HG02938 (cell line): ENCODE measurements around the gene RFFL.
"Not testable (repeated sequence)": the region's sequence is repeated elsewhere in the genome, so short reads cannot be mapped to it uniquely, and the experiment has no call there.

ENCODE experiments used
- ATAC-seq: cut with Tn5 transposase; IDR thresholded peaks from one replicate; pipeline ENCODE4 v1.9.1; 2021; ENCODE audit warnings: mild to moderate bottlenecking, moderate library complexity; ENCODE audit not compliant: unreplicated experiment

The RFFL gene

GRCh38 chr17:35063514-35064223 is at the start of gene RFFL:
TSS of gene RFFL (minus strand) at chr17:35063707. CDS start at chr17:35026553, 37,154 bp downstream.
- peak; percentile 78 for ATAC-seq

GRCh38 chr17:35110791-35111190 is 47.3 kb upstream of the RFFL start:
- not testable (repeated sequence) for ATAC-seq

GRCh38 chr17:35104844-35105450 is 41.4 kb upstream of the RFFL start:
- ATAC-seq, result no peak

- no peak for ATAC-seq
These were observed 39.8 kb upstream of the RFFL start for GRCh38 chr17:35103271-35103670.

GRCh38 chr17:35101725-35102124 is 38.2 kb upstream of the RFFL start:
- ATAC-seq, result no peak

- ATAC-seq, result no peak
These were observed 37.5 kb upstream of the RFFL start for GRCh38 chr17:35101036-35101435.

- no peak for ATAC-seq
These were observed 36.4 kb upstream of the RFFL start for GRCh38 chr17:35099908-35100307.

- no peak for ATAC-seq
These were observed 34.3 kb upstream of the RFFL start for GRCh38 chr17:35097776-35098175.

GRCh38 chr17:35095741-35096140 is 32.2 kb upstream of the RFFL start:
- ATAC-seq, result no peak

- ATAC-seq, result no peak
These were observed 31.4 kb upstream of the RFFL start for GRCh38 chr17:35094902-35095301.

GRCh38 chr17:35090707-35091106 is 27.2 kb upstream of the RFFL start:
- ATAC-seq, result not testable (repeated sequence)

GRCh38 chr17:35089586-35090296 is 26.2 kb upstream of the RFFL start:
- ATAC-seq, result peak; percentile 12

- peak; percentile 56 for ATAC-seq
These were observed 25.5 kb upstream of the RFFL start for GRCh38 chr17:35088881-35089585.

GRCh38 chr17:35088356-35088880 is 24.9 kb upstream of the RFFL start:
- no peak for ATAC-seq

- ATAC-seq, result no peak
These were observed 24.3 kb upstream of the RFFL start for GRCh38 chr17:35087731-35088355.

GRCh38 chr17:35086931-35087573 is 23.5 kb upstream of the RFFL start:
- ATAC-seq, result no peak

- no peak for ATAC-seq
These were observed 22.7 kb upstream of the RFFL start for GRCh38 chr17:35086164-35086563.

GRCh38 chr17:35084987-35085386 is 21.5 kb upstream of the RFFL start:
- no peak for ATAC-seq

- no peak for ATAC-seq
These were observed 19.6 kb upstream of the RFFL start for GRCh38 chr17:35083071-35083470.

- ATAC-seq, result no peak
These were observed 18.7 kb upstream of the RFFL start for GRCh38 chr17:35082073-35082657.
